Articular chondrocyte of knee joint (primary cell): ENCODE measurements around the gene PALB2. TPM values are rescaled to one million over a fixed set of nuclear protein-coding genes. Genes with fewer than 3 reads are reported as not detected.

ENCODE experiments used
- total RNA-seq: library from RNA; depleted of rRNA; stranded (reverse); fragments of >200 nt; gene quantifications from 2 replicates; pipeline ENCODE4 v1.2.3, GENCODE V29; 2012

PALB2 gene
- total RNA-seq, result 14.1 and 17.0 TPM in 2 replicates

DNA sequence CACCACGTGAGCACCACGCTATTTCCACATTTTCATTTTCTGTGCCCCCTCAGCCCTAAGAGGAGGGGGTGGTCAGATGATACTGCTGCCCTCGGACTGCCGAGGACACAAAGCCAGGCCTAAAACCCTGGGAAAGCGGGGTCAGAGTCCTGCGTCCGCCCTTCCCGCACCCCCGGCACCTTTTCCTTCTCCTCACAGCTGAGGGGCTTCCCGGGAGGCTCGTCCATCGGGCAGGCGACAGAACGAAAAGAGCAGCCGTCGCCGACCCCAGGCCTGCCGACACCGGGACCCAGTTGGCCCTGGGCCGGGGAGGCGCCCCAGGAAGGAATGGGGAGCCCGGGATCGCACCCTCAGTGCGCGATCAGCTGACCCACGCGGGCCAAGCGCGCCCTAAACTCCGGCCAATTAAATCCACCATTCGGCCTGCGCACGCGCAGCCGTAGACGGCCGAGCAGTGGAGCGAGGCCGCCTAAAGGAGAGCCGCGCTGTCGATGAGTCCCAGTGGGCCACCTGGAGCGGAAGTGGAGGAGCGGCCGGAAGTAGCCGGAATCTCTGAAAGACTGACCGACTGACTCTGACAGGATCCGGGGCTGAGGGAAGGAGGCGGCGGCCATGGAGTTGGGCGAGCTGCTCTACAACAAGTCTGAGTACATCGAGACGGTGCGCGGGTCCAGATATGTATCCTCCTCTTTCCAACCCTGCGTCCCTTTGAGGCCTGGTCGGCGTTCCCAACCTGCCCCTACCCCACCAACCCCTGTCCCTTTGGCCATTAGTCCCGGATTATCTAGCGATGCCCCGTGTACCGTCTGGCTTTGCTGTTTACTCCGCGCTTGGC lies at the start of gene PALB2, which contains the start of gene DCTN5:
PALB2 (minus strand) TSS at position 380 of the 835 bp plus-strand sequence; CDS start at position 227, 153 bp downstream.
DCTN5 (plus strand) TSS at position 536 of the 835 bp plus-strand sequence; CDS start at position 613, 77 bp downstream.

DNA sequence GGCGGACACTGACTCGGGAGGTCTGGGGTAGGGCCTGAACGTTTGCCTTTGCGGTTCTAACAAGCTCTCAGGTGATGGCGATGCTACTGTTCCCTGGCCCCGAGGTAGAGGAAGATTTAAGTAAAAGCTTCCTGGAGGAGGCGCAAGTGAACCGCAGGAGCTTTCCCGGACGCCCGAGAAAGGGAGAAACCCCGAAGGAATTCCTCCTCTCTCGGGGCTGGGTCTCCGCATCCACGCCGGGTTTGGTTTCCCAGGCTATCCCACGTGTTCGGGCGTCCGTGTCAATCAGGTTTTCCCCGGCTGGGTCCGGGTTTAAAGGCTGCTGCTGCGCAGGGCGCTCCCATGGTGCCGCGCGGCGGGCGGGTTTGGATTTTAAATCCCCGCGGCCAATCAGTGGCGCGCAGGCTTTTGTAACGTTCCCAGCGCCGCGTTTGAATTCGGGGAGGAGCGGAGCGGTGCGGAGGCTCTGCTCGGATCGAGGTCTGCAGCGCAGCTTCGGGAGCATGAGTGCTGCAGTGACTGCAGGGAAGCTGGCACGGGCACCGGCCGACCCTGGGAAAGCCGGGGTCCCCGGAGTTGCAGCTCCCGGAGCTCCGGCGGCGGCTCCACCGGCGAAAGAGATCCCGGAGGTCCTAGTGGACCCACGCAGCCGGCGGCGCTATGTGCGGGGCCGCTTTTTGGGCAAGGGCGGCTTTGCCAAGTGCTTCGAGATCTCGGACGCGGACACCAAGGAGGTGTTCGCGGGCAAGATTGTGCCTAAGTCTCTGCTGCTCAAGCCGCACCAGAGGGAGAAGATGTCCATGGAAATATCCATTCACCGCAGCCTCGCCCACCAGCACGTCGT lies 37.5 kb upstream of the PALB2 start, which contains the start of gene PLK1:
PLK1 (plus strand) TSS at position 460 of the 844 bp plus-strand sequence; CDS start at position 504, 44 bp downstream.

DNA sequence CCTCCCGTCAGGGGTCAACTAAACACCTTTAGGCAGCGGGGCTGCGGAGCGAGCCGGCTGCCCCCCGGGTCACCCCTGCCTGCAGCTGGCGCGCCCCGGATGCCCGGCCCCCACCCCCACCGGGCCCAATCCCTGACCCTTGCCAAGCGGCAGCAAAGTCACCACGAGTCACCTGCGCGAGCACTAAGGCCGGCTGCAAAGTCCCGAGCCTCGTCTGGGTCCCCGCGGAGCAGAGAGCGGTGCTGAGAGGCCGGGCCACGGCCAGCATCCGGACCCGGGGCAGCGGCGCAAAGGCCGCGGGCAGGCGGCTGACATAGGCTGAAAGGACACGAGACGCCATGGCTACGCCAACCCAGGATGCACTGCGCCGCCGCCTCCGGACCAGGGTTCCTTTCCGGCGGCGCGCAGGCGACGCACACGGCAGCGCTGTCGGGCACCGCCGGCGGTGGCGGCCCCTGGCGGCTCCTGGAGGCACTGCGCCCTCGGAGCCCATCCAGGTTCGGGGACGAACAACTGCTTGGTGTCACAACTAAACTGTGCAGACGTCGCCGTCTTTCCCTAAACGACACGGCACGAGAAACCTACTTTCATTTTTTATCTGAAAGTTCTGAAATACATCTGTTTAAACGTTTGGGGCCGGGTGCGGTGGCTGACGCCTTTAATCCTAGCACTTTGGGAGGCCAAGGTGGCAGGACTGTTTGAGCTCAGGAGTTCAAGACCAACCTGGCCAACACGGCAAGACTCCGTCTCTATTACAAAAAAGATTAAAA lies 45.0 kb downstream of the PALB2 start, which contains the start of gene NDUFAB1:
NDUFAB1 (minus strand) TSS at position 366 of the 770 bp plus-strand sequence; CDS start at position 340, 26 bp downstream.

DNA sequence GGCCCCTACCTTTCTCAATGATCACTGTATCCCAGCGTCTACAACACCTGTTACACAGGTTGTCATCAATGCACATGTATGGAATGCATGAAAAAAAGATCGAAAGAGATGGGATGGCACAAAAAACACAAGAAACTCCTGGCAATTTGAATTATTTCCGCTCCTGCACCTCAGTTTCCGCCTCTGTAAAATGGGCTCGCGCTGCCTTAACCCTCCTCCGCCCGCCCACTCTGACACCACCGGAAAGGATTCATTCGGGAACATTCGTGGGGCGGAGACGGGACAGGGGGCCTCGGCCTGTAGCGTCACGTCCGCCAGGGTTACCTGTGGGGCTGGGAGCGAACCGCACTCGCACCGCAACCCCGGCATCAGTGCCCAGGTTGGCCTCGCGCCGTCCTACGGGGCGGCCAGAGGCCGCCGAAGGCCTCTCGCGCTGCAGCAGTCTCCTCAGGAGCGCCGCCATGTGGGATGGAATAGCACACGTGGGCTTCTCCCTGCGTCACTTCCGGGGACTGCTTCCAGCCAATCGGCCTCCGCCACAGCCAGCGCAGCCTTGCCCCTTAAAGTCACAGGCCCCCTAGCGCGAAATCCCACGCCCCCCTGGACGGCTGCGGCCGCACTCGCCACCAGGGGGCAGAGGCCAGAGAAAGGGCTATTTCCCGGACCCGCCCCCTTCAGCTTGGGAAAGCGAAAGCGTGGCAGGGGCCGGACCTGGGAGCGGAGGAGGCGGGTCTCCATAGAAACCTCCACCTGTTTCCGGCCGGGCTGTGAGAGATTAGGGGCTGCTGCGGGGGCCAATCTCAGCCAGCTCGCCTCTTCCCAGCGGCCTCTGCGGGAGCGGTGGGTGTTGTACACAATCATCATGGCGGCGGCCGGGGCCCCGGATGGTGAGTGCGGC lies 84.0 kb downstream of the PALB2 start, which contains the start of the genes EARS2 and UBFD1:
EARS2 (minus strand) TSS at position 470 of the 898 bp plus-strand sequence; CDS start at position 463, 7 bp downstream.
UBFD1 (plus strand) TSS at position 847 of the 898 bp plus-strand sequence; CDS start at position 863, 16 bp downstream.

Other genes with a start within 250 kb of the PALB2 start
- gene COG7, start 188.1 kb downstream of the PALB2 start, total RNA-seq, result 20.0 and 20.8 TPM in 2 replicates
- gene GGA2, start 130.8 kb downstream of the PALB2 start, total RNA-seq, result 45.8 and 50.4 TPM in 2 replicates
- 22.8 and 27.7 TPM in 2 replicates for gene EARS2, start 84.0 kb downstream of the PALB2 start, total RNA-seq
- gene UBFD1, start 83.6 kb downstream of the PALB2 start, total RNA-seq, result 83.9 and 113 TPM in 2 replicates
- gene NDUFAB1, start 45.0 kb downstream of the PALB2 start, total RNA-seq, result 53.8 and 69.8 TPM in 2 replicates
- 55.9 and 69.4 TPM in 2 replicates for gene DCTN5, start 156 bp upstream of the PALB2 start, total RNA-seq
- 12.8 and 14.9 TPM in 2 replicates for gene PLK1, start 37.6 kb upstream of the PALB2 start, total RNA-seq
- 0.11 and 0.13 TPM in 2 replicates for gene ERN2, start 71.9 kb upstream of the PALB2 start, total RNA-seq
- not detected in 2 replicates for gene CHP2, start 113.7 kb upstream of the PALB2 start, total RNA-seq
- 0.11 and 0.52 TPM in 2 replicates for gene PRKCB, start 194.7 kb upstream of the PALB2 start, total RNA-seq